ENCODE measurements around the gene TSC22D3.

TSC22D3 gene

DNA sequence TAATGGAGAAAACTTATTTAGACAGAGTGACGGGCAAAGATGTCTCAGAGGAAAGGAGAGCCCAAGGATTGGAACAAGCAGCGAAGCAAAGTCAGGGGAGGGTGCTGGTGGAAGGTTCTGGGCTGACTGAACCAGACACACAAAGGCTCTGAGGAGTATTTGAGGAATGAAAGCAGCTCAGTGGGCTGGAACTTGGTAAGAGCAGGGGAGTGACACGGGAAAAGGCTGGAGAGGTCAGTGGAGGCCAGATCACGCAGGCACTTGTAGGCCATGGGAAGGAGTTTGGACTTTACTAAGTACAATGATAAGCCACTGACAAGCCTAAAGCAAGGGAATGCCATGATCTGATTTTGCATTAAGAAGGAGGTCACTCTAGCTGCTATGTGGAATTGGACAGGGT lies 71.4 kb downstream of the TSC22D3 start:
- TF ChIP-seq, protein P1, sequence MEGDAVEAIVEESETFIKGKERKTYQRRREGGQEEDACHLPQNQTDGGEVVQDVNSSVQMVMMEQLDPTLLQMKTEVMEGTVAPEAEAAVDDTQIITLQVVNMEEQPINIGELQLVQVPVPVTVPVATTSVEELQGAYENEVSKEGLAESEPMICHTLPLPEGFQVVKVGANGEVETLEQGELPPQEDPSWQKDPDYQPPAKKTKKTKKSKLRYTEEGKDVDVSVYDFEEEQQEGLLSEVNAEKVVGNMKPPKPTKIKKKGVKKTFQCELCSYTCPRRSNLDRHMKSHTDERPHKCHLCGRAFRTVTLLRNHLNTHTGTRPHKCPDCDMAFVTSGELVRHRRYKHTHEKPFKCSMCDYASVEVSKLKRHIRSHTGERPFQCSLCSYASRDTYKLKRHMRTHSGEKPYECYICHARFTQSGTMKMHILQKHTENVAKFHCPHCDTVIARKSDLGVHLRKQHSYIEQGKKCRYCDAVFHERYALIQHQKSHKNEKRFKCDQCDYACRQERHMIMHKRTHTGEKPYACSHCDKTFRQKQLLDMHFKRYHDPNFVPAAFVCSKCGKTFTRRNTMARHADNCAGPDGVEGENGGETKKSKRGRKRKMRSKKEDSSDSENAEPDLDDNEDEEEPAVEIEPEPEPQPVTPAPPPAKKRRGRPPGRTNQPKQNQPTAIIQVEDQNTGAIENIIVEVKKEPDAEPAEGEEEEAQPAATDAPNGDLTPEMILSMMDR (IDR thresholded peaks at IDR 0.05; ENCODE audit: low read depth, low read length), result no peak
- H3K4me3 ChIP-seq (ENCODE audit: low read depth, low read length), result no peak overlapping the region

DNA sequence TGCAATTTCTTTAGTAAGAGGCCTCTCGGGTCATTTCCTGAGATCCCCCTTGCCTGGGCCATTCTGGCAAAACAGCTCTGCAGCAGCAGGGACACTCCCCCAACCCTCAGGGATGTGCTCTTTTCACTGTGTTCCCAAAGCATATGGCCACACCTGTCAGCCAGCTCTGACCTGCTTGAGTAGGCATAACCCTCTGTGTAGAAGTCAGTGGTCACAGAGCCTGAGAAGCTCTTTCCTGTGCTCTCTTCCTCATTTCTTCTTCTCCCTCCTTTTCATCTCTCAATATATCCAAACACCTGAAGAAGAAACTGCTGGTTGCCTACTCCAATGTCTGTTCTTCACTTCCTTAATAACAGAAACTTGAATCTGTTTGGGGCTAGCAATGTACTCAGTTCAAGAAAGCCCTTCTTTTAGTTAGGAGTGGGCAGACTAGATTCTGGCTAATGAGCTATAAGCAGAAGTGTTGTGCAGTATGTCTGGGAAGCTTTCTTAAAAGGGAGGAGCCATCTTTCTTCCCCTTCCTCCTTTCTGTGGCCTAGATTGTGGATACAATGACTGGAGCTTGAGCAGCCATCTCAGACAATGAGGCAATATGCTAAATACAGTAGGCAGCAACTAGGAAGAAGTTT lies 74.0 kb downstream of the TSC22D3 start:
- TF ChIP-seq, protein P1 (IDR thresholded peaks at IDR 0.05; ENCODE audit: low read depth, low read length), result no peak
- H3K4me3 ChIP-seq (ENCODE audit: low read depth, low read length), result no peak overlapping the region

DNA sequence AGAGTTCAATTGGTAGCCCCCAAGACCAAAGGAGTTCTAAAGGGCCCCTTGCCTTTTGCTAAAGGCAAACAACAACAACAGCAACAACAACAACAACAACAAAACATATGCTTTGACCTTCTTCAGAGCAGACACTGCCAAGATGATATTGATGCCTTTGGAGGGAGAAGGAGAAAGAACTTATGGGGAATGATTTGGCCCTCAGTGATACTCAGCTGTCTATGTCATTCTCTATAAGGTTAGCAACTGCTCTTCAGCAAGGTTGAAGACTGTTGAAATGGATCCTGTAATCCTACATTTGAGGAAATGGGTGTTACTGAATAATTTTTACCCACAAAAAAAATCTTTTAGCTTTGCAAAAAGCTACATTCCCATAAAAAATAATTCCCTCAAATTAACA lies 74.8 kb downstream of the TSC22D3 start:
- H3K4me3 ChIP-seq (ENCODE audit: low read depth, low read length), result no peak overlapping the region
- TF ChIP-seq, protein P1 (IDR thresholded peaks at IDR 0.05; ENCODE audit: low read depth, low read length), result no peak

DNA sequence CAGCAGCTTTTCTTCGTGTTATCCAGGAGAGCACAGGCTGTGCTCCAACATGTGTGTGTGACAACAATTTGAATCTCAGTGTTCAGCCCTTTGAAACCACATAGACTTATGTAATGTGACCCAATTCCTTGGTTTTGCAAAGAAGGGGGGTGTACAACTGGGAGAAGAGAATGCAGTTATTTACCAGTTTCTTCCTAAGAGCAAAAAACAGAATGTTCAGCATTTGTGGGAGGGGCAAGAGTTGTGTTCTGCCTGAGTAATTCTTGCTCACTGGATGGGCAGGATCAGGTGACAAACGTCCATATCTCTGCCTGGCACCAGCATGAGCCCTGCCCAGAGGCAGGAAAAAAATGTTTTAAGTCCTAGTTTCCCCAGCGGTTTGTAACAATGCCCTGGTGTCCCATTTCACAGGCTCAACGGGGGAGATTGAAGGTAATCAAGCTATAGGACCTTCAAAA lies 75.2 kb downstream of the TSC22D3 start:
- TF ChIP-seq, protein P1 (IDR thresholded peaks at IDR 0.05; ENCODE audit: low read depth, low read length), result no peak
- H3K4me3 ChIP-seq (ENCODE audit: low read depth, low read length), result no peak overlapping the region

DNA sequence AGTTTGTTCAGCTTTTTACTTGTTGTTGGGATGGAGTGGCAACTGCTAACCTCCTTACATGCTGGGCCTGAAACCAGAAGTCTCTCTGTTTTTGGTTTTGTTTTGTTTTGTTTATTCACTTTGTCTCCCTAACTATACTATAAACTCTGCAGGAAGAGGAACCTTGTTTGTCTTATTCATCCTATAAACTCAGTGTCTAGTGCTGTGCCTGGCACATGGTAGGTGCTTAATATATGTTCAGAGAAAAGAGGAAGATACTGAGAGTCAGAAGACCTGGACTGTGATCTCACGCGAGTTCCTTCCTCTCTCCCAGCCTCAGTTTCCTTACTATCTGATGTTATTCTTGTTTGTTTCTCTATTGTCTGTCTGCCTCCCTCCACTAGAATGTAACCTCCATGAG lies 76.0 kb downstream of the TSC22D3 start:
- H3K4me3 ChIP-seq (ENCODE audit: low read depth, low read length), result no peak overlapping the region
- TF ChIP-seq, protein P1 (IDR thresholded peaks at IDR 0.05; ENCODE audit: low read depth, low read length), result no peak

DNA sequence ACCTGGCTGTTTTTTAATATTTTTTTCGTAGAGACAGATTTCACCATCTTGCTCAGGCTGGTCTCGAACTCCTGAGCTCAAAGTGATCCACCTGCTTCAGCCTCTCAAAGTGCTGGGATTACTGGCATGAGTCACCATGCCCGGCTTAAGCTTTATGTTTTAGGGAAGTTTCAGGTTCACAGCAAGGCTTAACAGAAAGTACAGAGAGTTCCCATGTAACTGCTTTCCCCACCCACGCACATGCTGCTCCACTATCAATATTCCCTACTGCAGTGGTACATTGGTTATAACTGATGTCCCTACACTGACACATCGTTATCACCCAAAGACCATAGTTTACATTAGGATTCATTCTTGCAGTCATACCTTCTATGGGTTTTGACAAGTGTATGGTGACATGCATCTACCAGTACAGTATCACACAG lies 84.6 kb downstream of the TSC22D3 start:
- TF ChIP-seq, protein P1 (IDR thresholded peaks at IDR 0.05; ENCODE audit: low read depth, low read length), result no peak

DNA sequence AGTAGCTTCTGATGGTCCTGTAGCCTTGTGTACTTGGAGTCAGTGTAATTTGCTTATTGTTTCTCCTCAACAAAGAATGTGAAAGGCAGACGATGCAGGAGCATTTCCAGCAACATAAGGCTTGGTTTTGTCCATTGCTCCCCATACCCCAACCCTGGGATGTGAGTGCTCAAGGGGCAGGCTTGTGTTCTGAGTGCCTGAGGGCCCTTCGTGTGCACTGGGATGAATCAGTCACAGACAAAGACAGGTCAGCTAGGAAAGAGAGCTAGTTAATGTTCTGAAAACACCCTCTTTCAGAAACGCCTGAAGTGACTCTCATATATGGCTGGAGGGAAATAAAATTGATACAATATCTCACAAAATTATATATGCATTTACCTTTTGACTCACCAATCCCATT lies 88.1 kb downstream of the TSC22D3 start:
- TF ChIP-seq, protein P1 (IDR thresholded peaks at IDR 0.05; ENCODE audit: low read depth, low read length), result no peak
- no peak overlapping the region for H3K4me3 ChIP-seq (ENCODE audit: low read depth, low read length)

More for the DNA sequence above, 84.6 kb downstream of the TSC22D3 start:
- H3K4me3 ChIP-seq (ENCODE audit: low read depth, low read length), result no peak overlapping the region

Data from WI38 (cell line).